ENCODE measurements around the gene TRNAU1AP. TPM values are rescaled to one million over a fixed set of nuclear protein-coding genes. Genes with fewer than 3 reads are reported as not detected.
"Not testable (repeated sequence)": the region's sequence is repeated elsewhere in the genome, so short reads cannot be mapped to it uniquely, and the experiment has no call there.

The TRNAU1AP gene
- total RNA-seq, 4 donors from 2014 or later: 3.8 to 34.9 (median 20.3) TPM

- no peak for TF ChIP-seq CTCF (IDR thresholded peaks at IDR 0.05)
- no peak for TF ChIP-seq POLR2A (IDR thresholded peaks at IDR 0.05)
- no peaks in the 10 kb centered on the region for H3K9me3 ChIP-seq
Measured at GRCh38 chr1:28571911-28572310, 19.0 kb downstream of the TRNAU1AP start.

GRCh38 chr1:28572891-28573290, 20.0 kb downstream of the TRNAU1AP start:
- H3K27ac ChIP-seq; H3K36me3 ChIP-seq; H3K27me3 ChIP-seq; H3K9me3 ChIP-seq; H3K4me3 ChIP-seq; intact Hi-C loops (cut with DNase I; ENCODE audit: low total_unique reads); H3K4me1 ChIP-seq; DNase-seq: not testable (repeated sequence)

More at GRCh38 chr1:28571911-28572310, 19.0 kb downstream of the TRNAU1AP start:
- no peak for DNase-seq
- Histone ChIP-seq H3K27ac (no peak overlapping the region), H3K4me1 (no peaks in the 10 kb centered on the region), H3K36me3 (no peaks in the 10 kb centered on the region), H3K27me3 (no peaks in the 10 kb centered on the region), H3K4me3 (no peak overlapping the region)
- intact Hi-C loops (cut with DNase I; ENCODE audit: low total_unique reads): no loop called here

GRCh38 chr1:28573564-28573963, 20.7 kb downstream of the TRNAU1AP start:
- no peaks in the 10 kb centered on the region for H3K36me3 ChIP-seq
- no peak overlapping the region for H3K4me3 ChIP-seq
- no peaks in the 10 kb centered on the region for H3K27me3 ChIP-seq
- TF ChIP-seq CTCF (IDR thresholded peaks at IDR 0.05): no peak
- H3K9me3 ChIP-seq: no peaks in the 10 kb centered on the region
- DNase-seq: no peak
- intact Hi-C loops (cut with DNase I; ENCODE audit: low total_unique reads): no loop called here
- H3K27ac ChIP-seq: no peak overlapping the region
- no peaks in the 10 kb centered on the region for H3K4me1 ChIP-seq

- intact Hi-C loops (cut with DNase I; ENCODE audit: low total_unique reads): no loop called here
- TF ChIP-seq POLR2A (IDR thresholded peaks at IDR 0.05) (no peak), CTCF (IDR thresholded peaks at IDR 0.05) (no peak)
Measured at GRCh38 chr1:28577052-28577678, 24.3 kb downstream of the TRNAU1AP start.

GRCh38 chr1:28577738-28578536, 25.1 kb downstream of the TRNAU1AP start:
- Histone ChIP-seq H3K4me1 (no peaks in the 10 kb centered on the region), H3K4me3 (no peak overlapping the region), H3K27ac (no peak overlapping the region), H3K36me3 (no peaks in the 10 kb centered on the region), H3K27me3 (no peaks in the 10 kb centered on the region), H3K9me3 (no peaks in the 10 kb centered on the region)
- no peak for DNase-seq
- intact Hi-C loops (cut with DNase I; ENCODE audit: low total_unique reads): no loop called here
- TF ChIP-seq CTCF (IDR thresholded peaks at IDR 0.05) (no peak), POLR2A (IDR thresholded peaks at IDR 0.05) (no peak)

More at GRCh38 chr1:28577052-28577678, 24.3 kb downstream of the TRNAU1AP start:
- Histone ChIP-seq H3K27ac (no peak overlapping the region), H3K36me3 (no peaks in the 10 kb centered on the region), H3K9me3 (no peaks in the 10 kb centered on the region), H3K4me1 (no peaks in the 10 kb centered on the region), H3K27me3 (no peaks in the 10 kb centered on the region), H3K4me3 (no peak overlapping the region)
- DNase-seq: no peak
